Superior temporal gyrus (tissue), 1 donor: Measurements from ENCODE around the gene ALG10.
"Not testable (repeated sequence)": the region's sequence is repeated elsewhere in the genome, so short reads cannot be mapped to it uniquely, and the experiment has no call there.

Source experiments
- DNase-seq: peaks from one replicate; pipeline ENCODE4 v3.0.0-alpha.2; 2016; ENCODE audit errors: extremely low spot score

The ALG10 gene

DNA sequence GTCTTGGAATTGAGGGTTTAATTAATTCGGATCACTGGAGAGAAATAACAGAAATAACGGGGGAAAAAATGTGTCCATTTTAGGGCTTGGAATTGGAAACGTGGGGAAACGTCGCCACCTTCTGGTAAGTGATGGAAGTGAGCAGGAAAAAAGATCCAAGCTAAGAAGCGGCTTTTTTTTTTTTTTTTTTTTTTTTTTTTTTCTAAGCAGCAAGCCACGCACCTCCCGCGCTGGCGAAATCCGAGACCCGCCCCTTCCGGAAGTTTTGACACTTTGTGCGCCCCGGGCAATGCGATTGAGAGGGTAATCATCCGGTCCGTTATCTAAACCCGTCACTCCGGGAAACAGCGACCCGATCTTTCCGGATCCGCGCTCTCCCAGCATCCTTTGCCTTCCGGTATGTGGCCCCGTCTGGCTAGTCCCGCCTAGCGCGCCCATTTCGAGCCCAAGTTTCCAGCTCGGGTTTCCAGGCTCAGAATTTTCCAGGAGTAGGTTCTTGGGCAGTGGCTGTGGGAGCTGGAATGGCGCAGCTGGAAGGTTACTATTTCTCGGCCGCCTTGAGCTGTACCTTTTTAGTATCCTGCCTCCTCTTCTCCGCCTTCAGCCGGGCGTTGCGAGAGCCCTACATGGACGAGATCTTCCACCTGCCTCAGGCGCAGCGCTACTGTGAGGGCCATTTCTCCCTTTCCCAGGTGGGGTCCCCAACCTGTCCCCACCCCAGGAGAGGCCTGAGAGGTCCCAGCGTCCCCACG, at the start of gene ALG10:
ALG10 (plus strand) TSS at position 418 of the 752 bp plus-strand sequence; CDS start at position 522, 104 bp downstream.
- DNase-seq: peak; percentile 99

DNA sequence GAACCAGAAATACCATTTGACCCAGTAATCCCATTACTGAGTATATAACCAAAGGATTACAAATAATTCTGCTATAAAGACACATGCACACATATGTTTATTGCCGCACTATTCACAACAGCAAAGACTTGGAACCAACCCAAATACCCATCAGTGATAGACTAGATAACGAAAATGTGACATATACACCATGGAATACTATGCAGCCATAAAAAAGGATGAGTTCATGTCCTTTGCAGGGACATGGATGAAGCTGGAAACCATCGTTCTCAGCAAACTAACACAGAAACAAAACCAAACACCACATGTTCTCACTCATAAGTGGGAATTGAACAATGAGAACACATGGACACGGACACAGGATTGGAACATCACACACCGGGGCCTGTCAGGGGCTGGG, 49.4 kb upstream of the ALG10 start:
- DNase-seq: not testable (repeated sequence)

DNA sequence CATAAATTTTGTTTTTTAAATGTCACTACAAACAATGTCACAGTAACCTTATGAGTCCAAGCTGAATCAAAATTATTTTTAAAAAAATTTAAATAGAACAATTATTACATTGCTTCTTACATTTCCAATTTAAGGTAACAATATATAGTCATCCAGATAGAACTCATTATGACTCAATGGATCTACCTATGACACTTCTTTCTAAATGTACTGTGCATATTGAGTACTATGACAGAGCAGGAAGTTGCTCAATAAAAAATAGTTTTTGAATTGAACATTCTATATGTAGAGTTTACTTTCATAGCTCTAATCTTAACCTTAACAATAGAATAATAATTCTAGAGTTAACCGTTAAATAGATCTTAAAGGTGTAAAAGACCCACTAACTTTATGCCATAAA, 44.4 kb upstream of the ALG10 start:
- DNase-seq: no peak

DNA sequence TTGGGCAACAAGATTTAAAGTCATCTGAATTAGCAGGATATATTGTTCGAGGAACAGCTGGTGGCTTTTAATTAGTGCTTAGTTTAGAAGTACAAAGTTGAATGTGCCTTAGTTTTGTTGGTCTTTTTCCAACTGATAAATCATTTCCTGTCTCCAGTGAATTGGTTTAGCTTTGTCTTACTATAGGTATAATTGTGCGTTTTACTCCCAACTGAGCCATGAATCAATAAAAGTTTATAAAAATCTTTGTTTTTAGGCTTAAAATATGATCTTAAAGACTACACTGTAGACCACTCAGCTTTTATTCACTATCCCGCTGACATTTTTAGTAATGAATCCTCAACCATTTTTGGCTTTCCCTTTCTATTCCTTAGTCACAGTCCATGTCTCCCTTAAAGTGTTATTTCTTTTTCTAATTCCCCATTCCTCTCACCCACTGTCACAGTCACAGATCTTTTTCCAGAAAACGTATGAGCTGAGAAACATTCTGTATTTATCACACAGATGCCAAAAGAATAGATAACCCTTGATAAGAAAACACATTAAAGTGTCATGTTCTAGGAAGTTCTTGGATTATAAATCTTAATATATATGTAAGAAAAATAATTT, 34.0 kb upstream of the ALG10 start:
- DNase-seq: no peak

DNA sequence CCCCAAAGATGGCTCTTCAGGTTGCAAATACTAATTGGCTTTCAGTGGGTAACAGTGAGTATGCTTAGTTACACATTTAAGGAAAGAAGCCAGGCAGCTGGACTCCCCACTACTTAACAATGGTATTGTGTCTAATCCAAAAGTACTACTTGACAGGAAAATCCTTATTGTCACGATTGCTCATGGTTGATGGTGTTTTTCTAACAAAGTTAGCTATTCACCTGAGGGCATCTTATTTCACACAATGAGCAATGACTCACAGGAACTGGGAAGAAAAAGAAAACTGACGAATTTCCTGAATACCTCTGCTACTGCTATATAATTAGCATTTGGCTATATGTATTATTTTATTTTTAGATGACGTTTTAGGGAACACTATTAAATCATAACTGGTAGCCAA, 33.4 kb upstream of the ALG10 start:
- no peak for DNase-seq

DNA sequence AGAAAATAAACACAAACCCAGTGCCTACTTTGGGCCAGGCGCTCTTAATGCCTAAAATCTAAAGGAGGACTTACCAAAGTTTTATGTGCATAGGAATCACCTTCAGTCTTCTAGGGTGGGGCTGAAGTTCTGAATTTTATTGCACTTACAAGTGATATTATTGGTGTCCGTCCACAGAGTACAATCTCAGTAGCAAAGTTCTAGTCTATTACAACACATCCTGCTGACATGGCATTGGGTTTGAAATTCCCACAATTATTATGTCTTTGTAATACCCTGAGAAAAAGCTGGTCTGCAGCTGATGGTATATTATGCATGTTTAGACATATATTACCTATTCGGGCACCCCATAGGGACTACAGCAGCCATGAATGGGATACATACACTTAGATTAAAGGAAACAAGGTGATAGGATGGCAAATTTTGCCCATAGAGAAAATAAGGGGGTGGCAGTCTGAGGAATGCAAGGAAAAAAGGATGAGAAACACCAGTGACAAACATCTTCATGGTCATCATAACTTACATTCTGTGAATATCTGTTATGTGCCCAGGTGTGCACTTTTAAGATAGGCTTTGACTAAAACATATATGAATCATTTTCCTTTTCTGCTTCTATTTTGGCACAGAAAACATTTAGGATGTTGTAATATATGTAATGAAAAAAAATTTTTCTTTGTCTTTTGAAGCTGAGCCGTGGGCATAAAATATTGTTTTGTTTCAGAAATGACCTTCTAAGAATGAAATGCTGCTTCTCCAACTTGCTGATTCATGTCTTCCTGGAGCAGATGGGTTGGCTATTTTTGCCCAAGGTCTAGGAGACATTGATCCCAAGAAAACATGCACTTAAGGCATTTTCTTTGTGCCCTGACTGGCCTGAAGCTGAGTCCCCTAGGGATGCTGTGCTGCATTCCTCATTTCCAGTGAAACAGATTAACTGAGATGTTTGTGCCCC, 27.2 kb upstream of the ALG10 start:
- no peak for DNase-seq

GRCh38 chr12:34008835-34009234, 13.5 kb upstream of the ALG10 start:
- not testable (repeated sequence) for DNase-seq

DNA sequence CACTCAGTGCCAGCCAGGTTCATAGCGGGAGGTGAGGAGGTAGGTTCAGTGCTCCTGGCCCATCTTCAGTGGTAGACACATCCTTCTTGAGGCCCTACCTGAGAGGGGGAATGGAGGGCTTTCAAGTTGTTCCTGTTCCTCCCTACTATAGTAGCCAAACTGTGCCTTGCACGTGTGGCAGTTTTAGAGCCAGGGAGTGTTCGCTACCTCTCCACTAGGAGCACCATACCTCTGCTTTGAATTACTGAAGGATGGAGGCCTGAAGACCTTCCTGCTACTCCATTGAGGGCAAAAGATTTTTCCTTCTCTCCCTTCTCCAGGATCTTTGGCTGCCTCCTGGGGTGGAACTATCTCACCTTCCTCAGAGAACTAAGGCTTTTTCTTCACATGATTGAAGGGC, 5.9 kb upstream of the ALG10 start:
- no peak for DNase-seq

GRCh38 chr12:34021071-34021470, 1.2 kb upstream of the ALG10 start:
- DNase-seq: peak; percentile 22

DNA sequence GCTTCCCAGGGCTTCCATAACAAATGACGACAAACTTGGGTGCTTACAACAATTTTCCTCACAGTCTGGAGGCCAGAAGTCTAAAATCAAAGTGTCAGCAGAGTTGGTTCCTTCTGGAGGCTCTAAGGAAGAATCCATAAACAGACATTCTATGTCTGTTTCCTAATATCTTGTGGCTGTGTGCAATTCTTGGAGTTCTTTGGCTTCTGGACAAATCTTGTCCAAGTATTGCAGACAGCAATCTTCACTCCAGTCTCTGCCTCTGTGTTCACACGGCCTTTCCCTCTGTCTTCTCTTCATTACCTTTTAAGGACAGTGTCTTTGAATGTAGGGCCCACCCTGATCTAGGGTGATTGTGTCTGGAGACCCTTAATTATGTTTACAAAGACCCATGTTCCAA, 5.4 kb downstream of the ALG10 start:
- not testable (repeated sequence) for DNase-seq

GRCh38 chr12:34030591-34030990, 8.3 kb downstream of the ALG10 start:
- DNase-seq: no peak

DNA sequence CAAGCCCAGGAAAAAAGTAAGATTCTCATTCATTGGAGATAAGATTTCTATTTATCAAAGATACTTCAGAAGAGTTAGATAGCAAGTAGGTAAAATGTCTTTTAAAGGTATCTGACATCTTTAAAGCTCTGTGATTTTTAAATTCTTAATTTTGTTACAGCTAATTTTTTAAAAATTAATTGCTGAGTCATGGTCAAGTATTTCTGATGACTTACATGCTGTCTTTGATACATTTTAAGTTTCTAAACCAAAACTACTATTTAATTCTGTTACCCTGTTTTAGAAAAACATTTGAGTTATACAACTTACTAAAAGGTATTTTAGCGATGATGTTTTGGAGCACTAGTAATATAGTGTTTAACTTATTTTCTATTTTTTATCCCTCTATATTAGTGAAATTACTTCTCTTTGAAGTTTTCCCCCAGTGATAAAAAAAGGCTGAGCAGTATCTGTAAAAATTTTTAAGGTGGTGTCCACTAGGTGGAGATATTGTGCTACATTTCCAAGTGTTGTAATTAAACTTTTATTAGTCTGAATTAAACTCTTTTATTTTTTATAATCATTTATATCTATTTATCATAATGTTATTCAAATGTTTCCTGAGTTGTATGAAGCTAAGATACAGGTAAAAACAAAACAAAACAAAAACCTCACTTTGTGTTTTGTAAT, 11.5 kb downstream of the ALG10 start:
- DNase-seq: peak; percentile 56

DNA sequence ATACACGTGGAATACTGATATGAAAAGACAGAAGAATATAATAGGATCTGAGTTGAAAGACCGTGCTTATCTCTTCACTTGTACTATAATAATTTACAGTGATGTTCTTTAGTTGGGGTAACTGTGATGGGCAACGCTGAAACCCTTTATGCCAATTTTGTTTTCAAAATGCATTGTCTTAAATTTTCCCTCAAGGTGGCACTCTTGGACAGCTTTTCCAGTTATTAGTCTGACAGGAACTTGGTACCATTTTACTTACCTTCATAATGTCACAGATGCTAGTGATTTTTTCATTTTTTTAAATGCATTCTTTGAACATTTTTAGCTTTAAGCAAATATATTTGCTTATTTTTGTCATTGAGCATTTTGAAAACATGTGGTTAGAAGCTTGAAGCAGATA, 16.1 kb downstream of the ALG10 start:
- peak; percentile 41 for DNase-seq

DNA sequence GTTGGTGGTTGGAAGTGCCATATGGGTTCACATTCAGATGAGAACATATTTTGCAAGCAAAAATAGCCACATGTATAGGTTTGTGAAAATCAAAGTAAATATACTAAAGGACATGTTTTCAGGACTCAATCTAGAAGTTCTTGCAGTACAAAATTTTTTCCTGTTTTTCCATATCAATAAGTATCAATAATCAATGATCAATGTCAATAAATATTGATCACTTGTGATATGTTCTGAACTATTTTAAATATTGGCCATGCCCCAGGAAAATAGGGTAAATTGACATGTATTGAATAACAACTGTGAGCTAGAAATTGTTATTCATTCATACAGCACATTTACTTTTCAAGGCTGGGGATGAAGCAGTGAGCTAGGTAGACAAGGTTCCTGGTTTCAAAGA, 24.3 kb downstream of the ALG10 start:
- no peak for DNase-seq

GRCh38 chr12:34047855-34048254, 25.6 kb downstream of the ALG10 start:
- not testable (repeated sequence) for DNase-seq

- no peak for DNase-seq
These were observed 26.4 kb downstream of the ALG10 start for GRCh38 chr12:34048714-34049113.

DNA sequence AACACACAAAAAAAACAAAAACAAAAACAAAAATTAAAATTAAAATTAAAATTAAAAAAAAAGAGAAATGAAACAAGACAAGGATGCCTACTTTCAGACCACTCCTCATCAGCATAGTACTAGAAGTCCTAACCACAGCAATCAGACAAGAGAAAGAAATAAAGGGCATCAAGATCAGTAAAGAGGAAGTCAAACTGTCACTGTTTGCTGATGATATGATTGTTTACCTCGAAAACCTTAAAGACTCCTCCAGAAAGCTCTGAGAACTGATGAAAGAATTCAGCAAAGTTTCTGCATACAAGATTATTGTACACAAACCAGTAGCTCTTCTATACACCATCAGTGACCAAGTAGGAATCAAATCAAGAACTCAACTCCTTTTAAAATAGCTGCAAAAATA, 29.2 kb downstream of the ALG10 start:
- DNase-seq: no peak

DNA sequence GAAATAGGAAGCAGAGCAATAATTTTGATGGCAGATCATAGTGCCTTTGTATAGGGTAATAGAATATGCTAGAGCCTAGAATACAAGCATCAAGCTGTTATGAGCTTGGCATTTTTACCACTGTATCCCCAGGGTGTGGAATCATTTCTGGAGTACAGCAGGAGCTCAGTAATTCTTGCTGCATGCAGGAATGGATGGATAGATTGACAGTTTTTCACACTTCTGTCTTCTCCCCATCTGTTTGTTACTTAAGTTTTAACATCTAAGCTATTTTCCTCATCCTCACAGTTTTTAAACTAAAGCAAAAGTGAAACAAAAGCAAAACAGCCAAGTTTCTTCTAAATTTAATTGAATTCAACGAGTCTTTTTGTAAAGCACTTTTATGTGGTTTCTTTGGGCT, 32.6 kb downstream of the ALG10 start:
- DNase-seq: peak; percentile 45
